Fibroblast of mammary gland (primary cell): ENCODE data around the gene FRA10AC1.

ENCODE experiments used
- DNase-seq: peaks from one replicate; pipeline ENCODE4 v3.0.0-alpha.2; 2010; ENCODE audit warnings: low read depth
- H3K4me3 ChIP-seq: 2 replicates; pipeline ENCODE4 v1.5.1; 2011; ENCODE audit warnings: low read depth, mild to moderate bottlenecking, low read length, moderate library complexity; ENCODE audit not compliant: control insufficient read depth
- CTCF ChIP-seq: conservative IDR thresholded peaks from 2 replicates; pipeline ENCODE4 v1.5.1; 2011; ENCODE audit warnings: low read depth, low read length, inconsistent platforms; ENCODE audit not compliant: control insufficient read depth, insufficient read depth

The FRA10AC1 gene

DNA sequence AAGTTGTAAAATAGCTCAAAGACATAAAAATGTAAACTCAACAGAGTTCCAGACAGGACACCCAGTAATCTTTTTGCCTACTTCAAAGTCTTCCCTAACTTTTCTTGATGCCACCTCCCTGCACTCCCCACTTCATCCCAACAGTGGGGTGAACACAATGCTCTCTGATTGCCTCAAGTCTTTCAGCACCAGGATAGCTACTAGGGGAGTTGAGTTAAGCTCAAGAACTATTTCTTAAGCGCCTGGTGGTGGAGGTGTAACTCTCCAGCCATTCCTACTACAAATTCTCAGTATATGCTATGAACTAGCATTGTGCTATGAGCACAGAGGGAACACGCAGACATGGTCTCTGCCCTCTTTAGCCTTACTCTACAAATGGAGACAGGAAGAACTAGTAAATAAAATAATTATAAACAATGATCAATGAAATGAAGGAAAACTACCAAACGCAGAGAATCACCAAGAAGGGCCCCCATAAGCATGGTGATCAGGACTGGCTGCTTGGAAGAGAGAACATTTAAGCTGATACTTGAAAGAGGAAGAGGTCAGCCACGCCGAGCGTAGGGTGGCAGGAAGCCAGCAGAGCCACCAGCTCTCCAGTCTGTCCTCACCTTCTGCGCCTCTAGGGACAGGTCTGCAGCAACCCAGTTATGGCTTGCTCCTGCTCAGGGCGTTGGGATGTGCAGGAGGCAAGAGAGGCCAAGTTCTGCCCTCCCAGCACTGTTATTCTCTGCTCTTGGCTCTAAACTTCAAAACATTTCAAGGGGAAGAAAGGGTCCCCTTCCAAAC, 16.7 kb upstream of the FRA10AC1 start:
- DNase-seq, result no peak
- TF ChIP-seq CTCF, result no peak
- H3K4me3 ChIP-seq, result no peak overlapping the region

GRCh38 chr10:93716766-93717165, 14.4 kb upstream of the FRA10AC1 start:
- DNase-seq, result no peak

GRCh38 chr10:93715345-93715744, 13.0 kb upstream of the FRA10AC1 start:
- no peak overlapping the region for H3K4me3 ChIP-seq
- no peak for DNase-seq
- no peak for TF ChIP-seq CTCF

More at GRCh38 chr10:93716766-93717165, 14.4 kb upstream of the FRA10AC1 start:
- H3K4me3 ChIP-seq, result no peak overlapping the region
- no peak for TF ChIP-seq CTCF

DNA sequence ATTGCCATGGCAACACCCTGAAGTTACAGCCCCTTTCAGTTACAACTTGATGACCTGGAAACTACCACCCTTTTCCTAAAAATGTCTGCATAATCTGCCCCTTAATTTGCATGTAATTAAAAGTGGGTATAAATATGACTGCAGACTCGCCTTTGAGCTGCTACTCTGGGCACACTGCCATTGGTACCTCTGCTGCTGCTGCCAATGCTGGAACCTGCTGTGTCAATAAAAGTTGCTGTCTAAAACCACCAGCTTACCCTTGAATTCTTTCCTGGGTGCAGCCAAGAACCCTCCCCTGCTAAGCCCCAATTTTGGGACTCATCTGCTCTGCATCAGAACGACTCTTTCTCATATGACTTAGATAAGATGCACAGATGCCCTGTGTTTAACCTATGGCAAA, 10.2 kb upstream of the FRA10AC1 start:
- H3K4me3 ChIP-seq, result no peak overlapping the region
- TF ChIP-seq CTCF, result no peak
- DNase-seq, result no peak

DNA sequence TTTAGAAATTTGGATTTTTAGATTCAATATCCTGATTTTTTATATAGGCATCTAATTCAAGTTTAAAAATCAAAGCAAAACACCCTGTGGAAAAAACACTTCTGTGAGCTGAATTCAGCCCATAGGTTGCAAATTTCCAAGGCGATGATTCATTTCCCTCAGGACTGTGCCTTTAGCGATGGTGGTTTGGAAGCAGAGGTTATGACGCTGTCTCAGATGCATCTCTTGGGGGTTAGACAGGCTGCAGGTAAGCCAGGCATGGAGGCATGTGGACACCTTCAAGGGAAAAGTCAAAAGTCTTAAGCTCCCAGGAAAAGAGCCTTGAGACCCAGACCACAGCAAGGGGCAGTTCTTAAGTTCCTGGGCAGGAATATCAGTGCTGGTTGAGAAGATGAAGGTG, 9.5 kb upstream of the FRA10AC1 start:
- no peak overlapping the region for H3K4me3 ChIP-seq
- no peak for TF ChIP-seq CTCF
- peak; percentile 69 for DNase-seq

GRCh38 chr10:93710333-93710909, 8.0 kb upstream of the FRA10AC1 start:
- no peak overlapping the region for H3K4me3 ChIP-seq
- DNase-seq, result no peak
- no peak for TF ChIP-seq CTCF

- DNase-seq, result no peak
- no peak for TF ChIP-seq CTCF
These were observed 5.2 kb upstream of the FRA10AC1 start for GRCh38 chr10:93707623-93708022.

More at GRCh38 chr10:93707623-93708022, 5.2 kb upstream of the FRA10AC1 start:
- no peak overlapping the region for H3K4me3 ChIP-seq
